K562 (cell line): ENCODE measurements around the gene CAPN8. TPM values are rescaled to one million over a fixed set of nuclear protein-coding genes. Genes with fewer than 3 reads are reported as not detected.

Experiments
- ATAC-seq: fragments of 200-7000 bp; cut with Tn5 transposase; 3 replicates; pipeline ENCODE4 v1.9.1; 2020; ENCODE audit warnings: moderate library complexity
- BruUV-seq: library from RNA; stranded (reverse); fragments of 400-500 nt; replicated peaks from 2 replicates; lab custom pipeline; 2021; lab: Mats Ljungman, UMichigan
- CTCF ChIA-PET: fragments of 300-600 bp; formaldehyde crosslinking; extraction: SDS; loops from one replicate; lab custom pipeline; 2021; ENCODE audit warnings: low intra/inter-chr PET ratio; lab: Yijun Ruan, JAX
- POLR2A ChIA-PET: fragments of 300-600, 350-650 bp; sonication (Branson Sonifier 250); formaldehyde crosslinking; extraction: SDS; loops from one replicate; lab custom pipeline; 2021; ENCODE audit warnings: antibody characterized with exemption, inconsistent platforms; lab: Yijun Ruan, JAX
- DNase-seq, 4 experiments: peaks; one replicate each; pipeline versions ENCODE4 v3.0.0 to v3.0.0-alpha.2; 2011 to 2018; ENCODE audit warnings: low spot score in 3 of 4, mixed read lengths in 3 of 4; ENCODE audit errors: extremely low read depth in 1 of 4
- FAIRE-seq: peaks from 2 replicates; lab custom pipeline; 2011; peaks lifted over from hg19 to GRCh38; lab: Jason Lieb, UNC
- H2AFZ ChIP-seq: 2 replicates; pipeline ENCODE4 v1.6.0; 2011; ENCODE audit warnings: low read depth, low read length, control low read depth, inconsistent platforms
- H3K27ac ChIP-seq: fragments of 200-600 bp; 3 replicates; pipeline ENCODE4 v1.8.0; 2011; ENCODE audit warnings: low read depth, mild to moderate bottlenecking, control low read depth, inconsistent platforms, low read length, moderate library complexity, mixed read lengths; ENCODE audit errors: extremely low read depth
- H3K27me3 ChIP-seq, 2 experiments: fragments of 300-600 bp in 1 of 2; 2 replicates in 1 of 2; 3 replicates in 1 of 2; pipeline versions ENCODE4 v1.6.0 to v1.8.0; 2011; ENCODE audit warnings: inconsistent platforms in 2 of 2, low read length in 2 of 2, mild to moderate bottlenecking in 1 of 2, mixed read lengths in 1 of 2, moderate library complexity in 1 of 2; ENCODE audit not compliant: control insufficient read depth in 2 of 2, insufficient read depth in 2 of 2
- H3K36me3 ChIP-seq: fragments of 300-600 bp; 3 replicates; pipeline ENCODE4 v1.8.0; 2011; ENCODE audit warnings: mild to moderate bottlenecking, low read length, inconsistent platforms; ENCODE audit not compliant: control insufficient read depth, insufficient read depth
- H3K4me1 ChIP-seq, 2 experiments: fragments of 200-600 bp in 1 of 2; replicated peaks in 1 of 2; 2 replicates in 1 of 2; 3 replicates in 1 of 2; pipeline versions ENCODE4 v1.5.1 to v1.8.0; 2011; ENCODE audit warnings: inconsistent platforms in 2 of 2, low read length in 2 of 2, mild to moderate bottlenecking in 1 of 2, mixed read lengths in 1 of 2, moderate library complexity in 1 of 2; ENCODE audit not compliant: control insufficient read depth in 2 of 2, insufficient read depth in 2 of 2
- H3K4me2 ChIP-seq: 2 replicates; pipeline ENCODE4 v1.6.1; 2011; ENCODE audit warnings: low read length, control low read depth, inconsistent platforms, mixed read lengths; ENCODE audit not compliant: insufficient read depth
- H3K4me3 ChIP-seq: fragments of 200-600 bp; sonication (generic), shearing (Covaris generic); 2 replicates; pipeline ENCODE4 v1.5.1; 2016; ENCODE audit warnings: control low read depth, inconsistent platforms
- H3K79me2 ChIP-seq: fragments of 200-600 bp; 3 replicates; pipeline ENCODE4 v1.8.0; 2011; ENCODE audit warnings: low read length, inconsistent platforms; ENCODE audit not compliant: control insufficient read depth, insufficient read depth
- H3K9ac ChIP-seq, 2 experiments: 2 replicates each; pipeline versions ENCODE4 v1.6.0 to v1.6.1; 2011; ENCODE audit warnings: low read depth in 2 of 2, low read length in 2 of 2, control low read depth in 1 of 2, inconsistent platforms in 1 of 2, mild to moderate bottlenecking in 1 of 2, mixed read lengths in 1 of 2; ENCODE audit not compliant: insufficient read depth in 1 of 2
- H3K9me1 ChIP-seq: one replicate; pipeline ENCODE4 v1.6.0; 2011; ENCODE audit warnings: inconsistent platforms, mild to moderate bottlenecking, low read length, moderate library complexity; ENCODE audit not compliant: control insufficient read depth, insufficient read depth
- H3K9me3 ChIP-seq: replicated peaks from 2 replicates; pipeline ENCODE4 v1.5.1; 2011; ENCODE audit warnings: low read depth, low read length, inconsistent platforms; ENCODE audit not compliant: control insufficient read depth, insufficient read depth
- H4K20me1 ChIP-seq: replicated peaks from 2 replicates; pipeline ENCODE4 v1.6.1; 2011; ENCODE audit warnings: low read length, inconsistent platforms, mixed read lengths; ENCODE audit not compliant: control insufficient read depth, insufficient read depth
- CEBPB ChIP-seq: fragments of 450-650 bp; IDR thresholded peaks from 2 replicates; pipeline ENCODE4 v1.6.1; 2016; ENCODE audit warnings: missing genetic modification characterization, missing compliant biosample characterization
- CEBPG ChIP-seq, 3 experiments: fragments of 200-800 bp in 1 of 3; sonication (Bioruptor generic) in 1 of 3; sonication (generic) in 1 of 3; formaldehyde crosslinking in 1 of 3; IDR thresholded peaks in 2 of 3; conservative IDR thresholded peaks in 1 of 3; 2 replicates each; pipeline versions ENCODE4 v1.6.1 to v1.8.0; 2016 to 2022; ENCODE audit warnings: missing compliant biosample characterization in 2 of 3, missing genetic modification characterization in 2 of 3, mild to moderate bottlenecking in 1 of 3, missing genetic modification reagents in 1 of 3
- CHD4 ChIP-seq: fragments of 200-600 bp; sonication (generic); IDR thresholded peaks from 3 replicates; pipeline ENCODE4 v1.6.1; 2012; ENCODE audit warnings: low read depth, mild to moderate bottlenecking, mixed read lengths, low read length, inconsistent platforms; ENCODE audit not compliant: insufficient read depth, insufficient replicate concordance, poor library complexity, severe bottlenecking
- GTF3C2 ChIP-seq: IDR thresholded peaks from 3 replicates; pipeline ENCODE4 v1.6.1; 2011; ENCODE audit warnings: borderline replicate concordance, mild to moderate bottlenecking, moderate library complexity; ENCODE audit not compliant: insufficient read length; ENCODE audit errors: extremely low read depth
- KLF16 ChIP-seq: IDR thresholded peaks from 2 replicates; pipeline ENCODE4 v1.6.1; 2016; ENCODE audit warnings: antibody characterized with exemption
- MCM7 ChIP-seq, 2 experiments: fragments of 450-650 bp; IDR thresholded peaks; 2 replicates each; pipeline ENCODE4 v1.6.1; 2016 to 2018
- NRF1 ChIP-seq, 2 experiments: fragments of 450-650 bp; IDR thresholded peaks in 1 of 2; conservative IDR thresholded peaks in 1 of 2; 2 replicates each; pipeline ENCODE4 v1.6.1; 2014; ENCODE audit warnings: mild to moderate bottlenecking in 2 of 2
- RBFOX2 ChIP-seq: fragments of 200-400 bp; formaldehyde crosslinking; IDR thresholded peaks from 2 replicates; pipeline ENCODE4 v1.6.1; 2017; ENCODE audit warnings: low read depth, mild to moderate bottlenecking, low read length, moderate library complexity
- TBL1XR1 ChIP-seq, 2 experiments: IDR thresholded peaks; 2 replicates each; pipeline ENCODE4 v1.6.1; 2012; ENCODE audit warnings: improper control_type of control experiment in 2 of 2, low read length in 2 of 2, mild to moderate bottlenecking in 1 of 2
- ZNF445 ChIP-seq: fragments of 250-450 bp; sonication (Bioruptor Pico); IDR thresholded peaks from 2 replicates; pipeline ENCODE4 v1.4.0; 2020; ENCODE audit warnings: low read depth, mild to moderate bottlenecking, moderate library complexity
- ZNF57 ChIP-seq: fragments of 450-650 bp; formaldehyde crosslinking; IDR thresholded peaks from 2 replicates; pipeline ENCODE4 v1.4.0; 2020; ENCODE audit warnings: mild to moderate bottlenecking, moderate library complexity
- WGBS: fragments of 100-300 bp; shearing (Covaris generic); methylation state at CpG from one replicate; pipeline ENCODE4 v1.1.6; 2016; ENCODE audit warnings: low coverage, mixed read lengths; ENCODE audit not compliant: insufficient coverage; ENCODE audit errors: missing lambda C conversion rate; 5-methylcytosine and 5-hydroxymethylcytosine counted together
- in situ Hi-C: fragments of 300-500 bp; cut with MboI; formaldehyde crosslinking; loops from 4 replicates; pipeline ENCODE4 v1.15.0; 2018; ENCODE audit warnings: inconsistent platforms, mixed read lengths
- intact Hi-C: fragments of 100-400 bp; cut with micrococcal nuclease; formaldehyde crosslinking; loops from 2 replicates; pipeline ENCODE4 v1.14.2; 2022
- polyA plus RNA-seq, 8 experiments: library from polyadenylated mRNA; depleted of rRNA in 4 of 8; stranded (reverse) in 5 of 8; unstranded in 3 of 8; fragments of >200 nt; fragmentation: Nextera tagmentation in 2 of 8; fragmentation: Illumina TruSeq in 1 of 8; extraction: Ambion mirVana in 2 of 8; extraction: Trizol in 1 of 8; gene quantifications; 2 replicates each; pipeline versions ENCODE4 v1.2.1 to v1.2.3, GENCODE V29; 2011 to 2014; ENCODE audit warnings: inconsistent platforms in 1 of 8, missing spikeins in 1 of 8
- total RNA-seq, 7 experiments: library from RNA; depleted of rRNA in 6 of 7; stranded (reverse); fragments of >200 nt in 6 of 7; fragmentation: Illumina TruSeq in 2 of 7; extraction: Trizol in 2 of 7; gene quantifications; 2 replicates each; pipeline versions ENCODE4 v1.2.1 to v1.2.3, GENCODE V29; 2011 to 2021; ENCODE audit warnings: low replicate concordance in 1 of 7
- TF ChIP-seq, protein P1 (sequence below): sonication (generic); formaldehyde crosslinking; IDR thresholded peaks from 2 replicates; pipeline ENCODE4 v1.8.1; 2023; ENCODE audit warnings: mild to moderate bottlenecking, missing genetic modification reagents

CAPN8 gene
- total and polyA plus RNA-seq, 9 of the 15 experiments (the other 6 are each of a cell fraction or from before 2014, with no cell fraction given): 0.06 TPM; not detected in 8

DNA sequence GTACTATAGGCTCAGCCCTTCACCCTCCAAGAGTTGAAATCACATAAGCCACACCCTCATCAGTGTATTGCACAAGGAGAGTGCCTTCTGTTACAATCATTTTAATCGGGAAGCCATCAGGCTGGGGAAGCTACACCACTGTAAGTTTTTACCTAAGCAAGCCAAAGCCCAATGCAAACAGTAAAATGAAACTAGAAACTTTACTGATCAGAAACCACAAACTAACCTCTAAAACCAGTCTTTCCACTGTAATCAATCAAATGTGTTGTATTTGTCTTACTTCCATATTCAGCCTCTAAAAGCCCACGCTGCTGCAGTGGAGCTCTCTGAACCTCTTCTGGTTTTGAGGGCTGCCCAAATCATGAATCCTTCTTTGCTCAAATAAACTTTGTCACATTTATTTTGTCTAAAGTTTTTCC is 26.2 kb downstream of the CAPN8 start:
- DNase-seq: no peak
- Histone ChIP-seq H3K4me2 (no peak overlapping the region), H3K36me3 (no peaks in the 10 kb centered on the region), H3K4me3 (no peak overlapping the region), H3K4me1 (no peaks in the 10 kb centered on the region), H3K9me1 (no peaks in the 10 kb centered on the region), H4K20me1 (no peaks in the 10 kb centered on the region), H3K9me3 (no peaks in the 10 kb centered on the region), H3K27me3 (peaks cover 27 to 36% of the 10 kb centered on the region in 2 experiments), H3K9ac (no peak overlapping the region), H2AFZ (no peak overlapping the region), H3K27ac (no peak overlapping the region), H3K79me2 (no peaks in the 10 kb centered on the region)
- POLR2A ChIA-PET: interaction anchor here (0.5 to 0.6 kb wide), 2 partner anchors 265 to 507 kb away, joined by 3 read pairs; no protein-coding TSS in a partner anchor
- FAIRE-seq: no peak
- intact Hi-C loops (no loop called here), in situ Hi-C loops (no loop called here)
- BruUV-seq: no TSS peak
- TF ChIP-seq MCM7 (IDR thresholded peaks at IDR 0.05) (no peak), CEBPB (peak; percentile 41; the same call in 1 of the 2 replicates), CEBPG (CRISPR knock-in tag; IDR thresholded peaks at IDR 0.05) (no peak), CEBPG (tag; conservative IDR thresholded peaks at IDR 0.05 in 1 of 2, IDR thresholded peaks at IDR 0.05 in 1 of 2) (peak in 1 of 2 experiments; percentile 42; a peak in 1 of 4 replicates)
- WGBS: 0% methylated on average over 2 of the region's 2 CpGs
- CTCF ChIA-PET: no interaction called here
- no peak for ATAC-seq

DNA sequence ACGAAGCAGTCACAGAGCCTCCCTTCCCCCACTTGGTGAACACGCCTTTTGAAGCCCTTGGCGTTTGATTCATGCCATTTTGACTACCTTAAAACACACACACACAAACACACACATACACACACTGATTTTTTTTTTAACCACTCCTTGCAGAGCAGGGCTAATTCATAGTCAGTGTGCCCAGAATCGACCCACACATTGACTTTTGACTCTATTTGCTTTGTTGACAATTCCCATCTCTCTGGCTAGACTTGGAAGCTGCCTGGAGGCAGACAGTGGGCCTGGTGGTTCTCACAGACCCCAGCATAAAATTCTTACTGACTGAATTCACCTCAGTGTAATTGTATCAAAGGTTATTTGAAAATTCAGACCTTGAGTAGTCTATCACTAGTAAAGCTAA is 30.3 kb downstream of the CAPN8 start:
- Histone ChIP-seq H3K27ac (no peak overlapping the region), H3K9me3 (no peaks in the 10 kb centered on the region), H3K4me3 (no peak overlapping the region), H3K9ac (no peak overlapping the region), H3K4me1 (no peaks in the 10 kb centered on the region), H3K79me2 (no peaks in the 10 kb centered on the region), H2AFZ (no peak overlapping the region), H4K20me1 (no peaks in the 10 kb centered on the region), H3K27me3 (peaks cover 7 to 28% of the 10 kb centered on the region in 2 experiments; a peak in 4 of 5 replicates), H3K4me2 (no peak overlapping the region), H3K36me3 (no peaks in the 10 kb centered on the region), H3K9me1 (no peaks in the 10 kb centered on the region)
- DNase-seq: no peak
- ATAC-seq: no peak
- no peak for FAIRE-seq
- 0% methylated on average over 4 of the region's 4 CpGs for WGBS
- in situ Hi-C loops (no loop called here), intact Hi-C loops (no loop called here)
- ChIA-PET POLR2A (no interaction called here), CTCF (no interaction called here)
- no TSS peak for BruUV-seq
- TF ChIP-seq GTF3C2 (no peak), ZNF57 (no peak), KLF16 (no peak), ZNF445 (CRISPR knock-in tag) (no peak), TBL1XR1 (IDR thresholded peaks at IDR 0.05; ENCODE audit: low read length in 2 of 2) (no peak), CHD4 (no peak), RBFOX2 (no peak), NRF1 (conservative IDR thresholded peaks at IDR 0.05 in 1 of 2, IDR thresholded peaks at IDR 0.05 in 1 of 2) (no peak)
- TF ChIP-seq, protein P1, sequence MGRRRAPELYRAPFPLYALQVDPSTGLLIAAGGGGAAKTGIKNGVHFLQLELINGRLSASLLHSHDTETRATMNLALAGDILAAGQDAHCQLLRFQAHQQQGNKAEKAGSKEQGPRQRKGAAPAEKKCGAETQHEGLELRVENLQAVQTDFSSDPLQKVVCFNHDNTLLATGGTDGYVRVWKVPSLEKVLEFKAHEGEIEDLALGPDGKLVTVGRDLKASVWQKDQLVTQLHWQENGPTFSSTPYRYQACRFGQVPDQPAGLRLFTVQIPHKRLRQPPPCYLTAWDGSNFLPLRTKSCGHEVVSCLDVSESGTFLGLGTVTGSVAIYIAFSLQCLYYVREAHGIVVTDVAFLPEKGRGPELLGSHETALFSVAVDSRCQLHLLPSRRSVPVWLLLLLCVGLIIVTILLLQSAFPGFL (CRISPR knock-in tag): no peak
